GM12874 (cell line): ENCODE data around the gene COL1A1.
A peak's percentile ranks its signal among the peaks of the same experiment; 100 is the strongest.

Experiments used
- TF ChIP-seq, protein P1 (sequence below): IDR thresholded peaks from 2 replicates; pipeline ENCODE4 v1.5.1; 2011; ENCODE audit warnings: low read depth, mild to moderate bottlenecking, control low read depth, low read length, moderate library complexity; ENCODE audit not compliant: insufficient read depth

The COL1A1 gene

DNA sequence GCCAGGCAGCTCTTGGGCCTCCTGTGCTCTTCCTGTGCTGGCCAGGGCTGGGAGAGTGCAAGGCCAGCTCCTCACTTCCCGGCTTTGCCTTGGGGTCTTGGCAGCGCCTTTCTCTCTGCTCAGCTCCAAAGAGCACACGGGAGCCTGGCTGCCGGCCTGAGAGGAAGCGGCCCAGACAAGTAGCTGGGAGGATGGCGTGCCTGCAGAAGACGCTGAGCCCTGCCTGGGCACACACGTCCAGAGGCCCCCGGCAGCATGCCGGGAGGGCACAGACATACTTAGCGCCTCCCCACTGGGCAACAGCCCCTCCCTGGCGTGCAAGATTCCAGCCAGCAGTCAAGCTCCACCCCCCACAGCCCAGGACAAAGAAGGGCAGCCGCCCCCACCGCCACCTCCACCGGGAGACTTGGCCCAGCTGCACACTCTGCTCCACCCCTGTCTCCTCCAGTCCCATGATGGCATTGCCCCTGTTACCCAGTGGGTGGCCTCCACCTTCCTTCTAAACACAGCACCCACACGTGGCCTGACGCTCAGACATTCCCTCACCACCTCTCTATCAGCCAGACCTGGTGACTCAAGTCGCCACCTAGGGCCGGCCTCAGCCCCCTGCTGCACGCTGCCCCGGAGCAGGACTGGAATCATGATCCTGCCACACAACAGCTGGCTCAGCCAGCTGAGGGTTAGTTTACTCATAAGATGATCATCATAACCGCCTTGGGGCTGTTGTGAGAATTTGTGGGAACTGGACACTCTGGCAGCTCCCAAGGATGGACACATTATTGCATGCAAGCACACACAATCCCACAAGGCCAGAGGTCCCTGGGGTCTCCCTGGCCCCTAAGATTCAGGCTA is 23.2 kb downstream of the COL1A1 start:
- TF ChIP-seq, protein P1, sequence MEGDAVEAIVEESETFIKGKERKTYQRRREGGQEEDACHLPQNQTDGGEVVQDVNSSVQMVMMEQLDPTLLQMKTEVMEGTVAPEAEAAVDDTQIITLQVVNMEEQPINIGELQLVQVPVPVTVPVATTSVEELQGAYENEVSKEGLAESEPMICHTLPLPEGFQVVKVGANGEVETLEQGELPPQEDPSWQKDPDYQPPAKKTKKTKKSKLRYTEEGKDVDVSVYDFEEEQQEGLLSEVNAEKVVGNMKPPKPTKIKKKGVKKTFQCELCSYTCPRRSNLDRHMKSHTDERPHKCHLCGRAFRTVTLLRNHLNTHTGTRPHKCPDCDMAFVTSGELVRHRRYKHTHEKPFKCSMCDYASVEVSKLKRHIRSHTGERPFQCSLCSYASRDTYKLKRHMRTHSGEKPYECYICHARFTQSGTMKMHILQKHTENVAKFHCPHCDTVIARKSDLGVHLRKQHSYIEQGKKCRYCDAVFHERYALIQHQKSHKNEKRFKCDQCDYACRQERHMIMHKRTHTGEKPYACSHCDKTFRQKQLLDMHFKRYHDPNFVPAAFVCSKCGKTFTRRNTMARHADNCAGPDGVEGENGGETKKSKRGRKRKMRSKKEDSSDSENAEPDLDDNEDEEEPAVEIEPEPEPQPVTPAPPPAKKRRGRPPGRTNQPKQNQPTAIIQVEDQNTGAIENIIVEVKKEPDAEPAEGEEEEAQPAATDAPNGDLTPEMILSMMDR, result peak; percentile 82

DNA sequence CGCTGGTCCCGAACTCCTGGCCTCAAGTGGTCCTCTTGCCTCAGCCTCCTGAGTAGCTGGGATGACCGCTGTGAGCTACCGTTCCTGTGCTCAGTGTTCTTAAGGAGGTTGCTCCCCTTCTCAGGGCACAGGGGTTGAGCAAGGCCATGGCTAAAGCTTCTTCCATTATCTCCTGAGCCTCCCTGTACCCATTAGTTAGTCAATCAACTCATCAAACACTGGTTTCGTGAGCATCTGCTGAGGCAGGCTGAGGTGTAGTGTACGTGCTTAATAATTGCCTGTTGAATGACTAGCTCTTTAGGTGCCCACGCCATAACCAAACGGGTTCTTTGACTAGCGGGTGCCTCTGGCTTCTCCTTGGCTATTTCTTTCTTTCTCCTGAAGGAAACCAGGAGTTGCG is 24.0 kb downstream of the COL1A1 start:
- TF ChIP-seq, protein P1, result no peak

DNA sequence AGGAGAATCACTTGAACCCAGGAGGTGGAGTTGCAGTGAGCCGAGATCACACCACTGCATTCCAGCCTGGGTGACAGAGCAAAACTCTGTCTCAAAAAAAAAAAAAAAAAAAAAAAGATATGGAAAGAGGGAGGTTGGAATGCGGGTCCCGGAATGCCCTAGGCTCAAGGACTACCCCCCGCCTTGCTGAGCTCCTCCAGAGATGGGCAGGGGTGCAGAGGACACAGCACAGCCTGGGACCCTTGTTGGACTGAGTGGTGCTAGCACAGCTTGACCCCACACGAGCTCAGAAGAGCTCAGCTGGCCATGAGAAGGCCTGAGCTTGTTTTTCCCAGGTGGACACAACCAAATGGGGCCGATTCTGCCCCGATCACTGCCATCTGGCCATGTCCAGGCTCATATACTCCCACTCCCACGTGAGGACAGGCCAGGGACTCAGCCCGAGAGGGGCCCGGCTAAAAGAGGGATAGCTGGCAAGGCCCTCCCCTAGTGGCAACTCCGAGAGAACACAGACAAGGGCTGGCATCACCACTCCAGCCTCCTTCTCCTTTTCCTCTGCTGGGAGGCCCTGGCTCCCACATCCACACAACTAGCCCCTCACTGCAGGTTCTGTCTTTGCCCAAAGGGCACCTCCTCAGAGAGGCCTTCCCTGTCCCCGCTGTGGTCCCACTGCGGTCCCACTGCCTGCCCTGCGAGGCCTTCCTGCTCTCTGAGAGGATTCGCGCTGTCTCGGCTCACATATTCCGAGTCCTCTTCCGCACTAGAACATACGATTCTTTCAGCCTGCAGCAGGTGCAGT is 24.7 kb downstream of the COL1A1 start:
- TF ChIP-seq, protein P1, result no peak

DNA sequence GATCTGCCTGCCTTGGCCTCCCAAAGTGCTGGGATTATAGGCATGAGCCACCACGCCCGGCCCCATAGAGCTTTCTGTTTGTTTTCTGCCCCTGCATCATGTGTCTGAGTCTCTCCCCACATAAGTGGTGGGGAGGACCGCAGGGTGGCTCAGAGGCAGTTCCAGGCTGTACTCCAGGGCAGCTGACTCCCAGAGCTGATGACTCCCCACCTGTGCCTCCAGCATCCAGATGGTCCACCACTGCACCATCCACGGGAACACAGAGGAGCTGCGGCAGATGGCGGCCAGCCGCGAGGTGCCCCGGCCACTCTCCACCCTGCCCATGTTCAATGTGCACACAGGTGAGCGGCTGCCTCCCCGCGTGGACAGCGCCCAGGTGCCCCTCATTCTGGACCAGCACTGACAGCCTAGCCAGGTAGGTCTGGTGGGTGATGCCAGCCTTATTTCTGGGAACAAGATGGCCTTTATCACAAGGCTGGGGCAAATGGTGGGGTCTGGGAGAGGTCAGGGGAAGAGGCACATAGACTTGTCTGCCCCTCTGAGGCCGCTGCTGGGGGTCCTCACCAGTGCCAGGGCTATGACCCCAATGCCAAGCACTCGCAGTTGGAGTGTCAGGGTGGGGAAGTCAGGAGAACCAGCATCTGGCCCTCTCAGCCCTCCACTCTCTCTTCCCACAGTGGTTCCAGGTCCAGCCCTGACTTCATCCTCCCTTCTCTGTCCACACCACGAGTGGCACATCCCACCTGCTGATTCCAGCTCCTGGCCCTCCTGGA is 26.2 kb downstream of the COL1A1 start:
- TF ChIP-seq, protein P1, result no peak

DNA sequence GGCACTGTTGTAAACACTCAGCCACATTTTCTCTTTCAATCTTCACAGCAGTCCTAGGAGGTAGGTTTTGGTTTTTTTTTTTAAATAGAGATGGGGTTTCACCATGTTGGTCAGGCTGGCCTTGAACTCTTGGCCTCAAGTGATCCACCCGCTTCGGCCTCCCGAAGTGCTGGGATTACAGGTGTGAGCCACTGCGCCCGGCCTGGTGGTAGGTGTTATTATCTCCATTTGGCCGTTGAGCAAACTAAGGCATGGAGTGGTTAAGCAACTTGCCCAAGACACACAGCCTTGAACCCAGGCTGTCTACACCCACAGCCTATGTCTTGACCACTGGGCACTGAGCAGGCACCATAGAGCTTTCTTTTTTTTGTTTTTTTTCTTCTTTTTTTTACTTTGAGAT is 27.0 kb downstream of the COL1A1 start:
- TF ChIP-seq, protein P1, result no peak

DNA sequence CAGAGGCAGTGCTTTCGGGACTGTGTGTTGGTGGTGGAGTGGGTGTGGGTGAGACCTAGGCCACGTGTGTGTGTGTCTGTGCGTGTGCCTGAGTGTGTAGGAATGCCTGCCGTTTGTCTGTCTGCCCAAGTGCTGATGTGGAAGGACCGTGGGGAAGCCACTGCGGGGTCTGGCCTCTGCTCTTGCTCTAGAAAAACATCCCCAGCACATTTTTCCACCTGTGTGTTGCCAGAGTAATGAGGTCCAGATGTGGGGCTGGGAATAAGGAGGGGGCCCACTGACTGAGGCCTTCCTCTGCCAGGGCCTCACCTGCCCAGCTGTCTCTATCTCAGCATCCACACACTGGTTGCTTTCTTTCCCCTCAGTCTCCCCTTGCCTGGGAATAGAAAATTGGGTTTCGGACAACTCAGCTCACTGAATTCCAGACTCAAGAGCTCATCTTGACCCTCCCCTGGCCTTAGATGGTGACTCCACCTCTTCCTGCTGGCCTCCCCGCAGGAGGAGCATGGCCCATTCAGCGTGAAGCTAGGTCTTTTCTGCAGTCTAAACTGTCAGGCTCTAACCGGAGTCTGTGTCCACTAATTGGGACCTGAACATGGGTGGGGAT is 28.0 kb downstream of the COL1A1 start:
- TF ChIP-seq, protein P1, result no peak
